ENCODE measurements around the gene TRIM37. TPM values are rescaled to one million over a fixed set of nuclear protein-coding genes. Genes with fewer than 3 reads are reported as not detected.

The TRIM37 gene
- total and polyA plus RNA-seq, 2 of the 8 experiments (the other 6 are each of a cell fraction or from before 2014, with no cell fraction given) = 38.2 to 57.0 TPM

DNA sequence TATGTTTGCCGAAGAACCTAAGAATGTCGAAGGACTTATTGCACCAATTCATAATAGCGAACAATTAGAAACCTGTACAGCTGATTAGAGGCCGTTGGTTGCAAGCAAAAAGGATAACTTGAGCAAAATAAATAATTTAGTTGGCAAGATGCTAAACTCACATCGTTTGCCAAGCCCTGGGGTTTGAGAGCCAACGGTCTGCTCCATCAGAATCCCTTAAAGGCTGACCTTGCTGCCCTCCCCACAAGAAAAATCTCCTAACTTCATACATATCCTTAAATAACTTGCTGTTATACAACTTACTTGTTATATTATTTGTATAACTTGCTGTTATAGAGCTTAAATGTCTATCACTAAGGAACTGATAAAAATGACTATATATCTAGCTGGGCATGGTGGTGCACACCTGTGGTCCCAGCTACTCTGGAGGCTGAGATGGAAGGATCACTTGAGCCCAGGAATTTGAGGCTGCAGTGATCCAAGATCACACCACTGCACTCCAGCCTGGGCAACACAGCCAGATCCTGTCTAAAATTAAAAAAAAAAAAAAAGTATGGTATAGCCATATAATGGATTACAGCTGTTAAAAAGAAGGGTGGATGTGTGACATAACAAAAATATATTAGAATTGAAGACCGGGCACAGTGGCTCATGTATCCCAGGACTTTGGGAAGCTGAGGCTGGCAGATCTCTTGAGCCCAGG lies 1.9 kb upstream of the TRIM37 start:
- Histone ChIP-seq H3K79me2 (ENCODE audit: control insufficient read depth in 1 of 2, insufficient read depth in 2 of 2, low read length in 2 of 2) (peaks cover 0 to 25% of the 10 kb centered on the region in 2 experiments; a peak in 3 of 4 replicates), H2BK12ac (ENCODE audit: low read depth, low read length) (no peak overlapping the region), H3K9ac (replicated peaks in 1 of 4; ENCODE audit: extremely low read depth in 1 of 4, low read depth in 3 of 4, low read length in 3 of 4) (no peak overlapping the region), H2BK5ac (ENCODE audit: low read depth, low read length) (no peak overlapping the region), H2BK15ac (ENCODE audit: low read length) (no peak overlapping the region), H3K4me1 (replicated peaks in 1 of 4; ENCODE audit: control insufficient read depth in 3 of 4, insufficient read depth in 4 of 4, low read length in 3 of 4) (0 out of 7 replicates have a peak, but pooled peaks cover 0 to 6% (median 0%) of the 10 kb centered on the region in 4 experiments), H3K14ac (ENCODE audit: insufficient read length) (no peak overlapping the region), H3K18ac (ENCODE audit: extremely low read depth, low read length) (no peak overlapping the region), H4K91ac (replicated peaks; ENCODE audit: insufficient read length, low read length) (no peak overlapping the region), H3K23me2 (ENCODE audit: low read depth, low read length) (0 out of 2 replicates have a peak, but pooled peaks cover 4% of the 10 kb centered on the region), H3K27ac (ENCODE audit: low read depth, low read length) (no peak overlapping the region), H3K4me3 (ENCODE audit: extremely low read depth in 1 of 4, insufficient read depth in 2 of 4, low read depth in 3 of 4, low read length in 4 of 4) (no peak overlapping the region; a peak in 1 of 8 replicates), H2AFZ (ENCODE audit: low read length) (no peak overlapping the region), H2BK20ac (ENCODE audit: low read length) (no peak overlapping the region), H3K79me1 (ENCODE audit: low read depth, low read length) (no peaks in the 10 kb centered on the region), H3K4ac (replicated peaks; ENCODE audit: insufficient read length, low read depth, low read length) (no peak overlapping the region), H4K8ac (ENCODE audit: extremely low read depth, insufficient read depth, low read length) (no peak overlapping the region), H3K27me3 (replicated peaks in 1 of 4; ENCODE audit: control insufficient read depth in 3 of 4, extremely low read depth in 1 of 4, insufficient read depth in 3 of 4, low read length in 3 of 4) (no peaks in the 10 kb centered on the region), H3K4me2 (ENCODE audit: insufficient read depth in 1 of 2, low read depth in 2 of 2, low read length in 2 of 2) (no peak overlapping the region), H3K9me3 (ENCODE audit: insufficient read depth in 2 of 2, low read depth in 1 of 2, low read length in 1 of 2) (no peaks in the 10 kb centered on the region), H3K36me3 (ENCODE audit: control insufficient read depth in 2 of 4, insufficient read depth in 4 of 4, low read length in 3 of 4) (peaks cover 0 to 24% (median 0%) of the 10 kb centered on the region in 4 experiments; a peak in 3 of 8 replicates), H4K5ac (ENCODE audit: insufficient read length, low read depth, low read length) (no peak overlapping the region), H2BK120ac (replicated peaks; ENCODE audit: low read depth, low read length) (no peak overlapping the region), H4K20me1 (replicated peaks in 1 of 2; ENCODE audit: control insufficient read depth in 1 of 2, insufficient read depth in 2 of 2, low read length in 2 of 2) (peaks cover 0 to 4% of the 10 kb centered on the region in 2 experiments), H2AK5ac (ENCODE audit: low read depth, low read length) (no peak overlapping the region), H3K56ac (replicated peaks; ENCODE audit: insufficient read length, low read depth, low read length) (peak overlapping the region; percentile 39), H3K23ac (ENCODE audit: insufficient read length) (no peak overlapping the region)
- ChIA-PET CTCF (ENCODE audit: partially characterized antibody) (interaction anchor here (1.1 kb wide), 1 partner anchor 17 kb away, joined by 3 read pairs; no protein-coding TSS in a partner anchor), POLR2A (ENCODE audit: partially characterized antibody) (interaction anchor here (0.6 to 3.6 kb wide), 4 partner anchors 8 to 46 kb away, joined by 3 to 32 read pairs (median 3); partner anchors contain the start of genes PRR11 and SKA2)
- 91% methylated on average over 7 of the region's 7 CpGs; no CpG with 5 or more reads in 1 of the 2 experiments for WGBS, 2 experiments (ENCODE audit: extremely low coverage in 1 of 2, insufficient coverage in 1 of 2, insufficient read length in 1 of 2, insufficient replicate concordance in 2 of 2, low coverage in 1 of 2, low lambda C conversion rate in 2 of 2, missing lambda C conversion rate in 1 of 2)
- DNase-seq (ENCODE audit: low read depth in 1 of 2, low spot score in 2 of 2) = no peak
- no peak for FAIRE-seq
- TF ChIP-seq EGR1 (IDR thresholded peaks at IDR 0.05; ENCODE audit: borderline replicate concordance, low read depth, low read length) (no peak), RBBP5 (IDR thresholded peaks at IDR 0.05; ENCODE audit: borderline replicate concordance, low read depth, low read length) (no peak), NRF1 (IDR thresholded peaks at IDR 0.05; ENCODE audit: low read depth, low read length) (no peak)

Measured in H1 (cell line).